HEK293 (cell line): ENCODE measurements around the gene RANBP10.

ENCODE experiments used
- EGR2 ChIP-seq: fragments of 450-650 bp; formaldehyde crosslinking; IDR thresholded peaks from 2 replicates; pipeline ENCODE4 v1.5.1; 2016; ENCODE audit warnings: low read depth, missing biosample characterization, missing genetic modification characterization
- GLIS2 ChIP-seq: fragments of 450-650 bp; formaldehyde crosslinking; IDR thresholded peaks from 2 replicates; pipeline ENCODE4 v1.5.1; 2016; ENCODE audit warnings: missing biosample characterization, missing genetic modification characterization
- KLF7 ChIP-seq: fragments of 450-650 bp; formaldehyde crosslinking; IDR thresholded peaks from 2 replicates; pipeline ENCODE4 v1.5.1; 2016; ENCODE audit warnings: missing biosample characterization, missing genetic modification characterization, borderline replicate concordance
- KLF9 ChIP-seq: fragments of 450-650 bp; formaldehyde crosslinking; IDR thresholded peaks from 2 replicates; pipeline ENCODE4 v1.5.1; 2016; ENCODE audit warnings: missing biosample characterization, missing genetic modification characterization, low read depth
- MYNN ChIP-seq: fragments of 450-650 bp; formaldehyde crosslinking; IDR thresholded peaks from 2 replicates; pipeline ENCODE4 v1.5.1; 2016; ENCODE audit warnings: missing biosample characterization, missing genetic modification characterization, borderline replicate concordance
- PRDM4 ChIP-seq: fragments of 450-650 bp; formaldehyde crosslinking; IDR thresholded peaks from 2 replicates; pipeline ENCODE4 v1.5.1; 2017; ENCODE audit warnings: missing biosample characterization, missing genetic modification characterization
- SALL2 ChIP-seq: fragments of 450-650 bp; formaldehyde crosslinking; IDR thresholded peaks from 2 replicates; pipeline ENCODE4 v1.5.0; 2017; ENCODE audit warnings: missing biosample characterization, mild to moderate bottlenecking, missing genetic modification characterization, borderline replicate concordance
- WT1 ChIP-seq: fragments of 450-650 bp; formaldehyde crosslinking; IDR thresholded peaks from 2 replicates; pipeline ENCODE4 v1.5.1; 2016; ENCODE audit warnings: missing biosample characterization, missing genetic modification characterization
- YY2 ChIP-seq: fragments of 450-650 bp; formaldehyde crosslinking; IDR thresholded peaks from 2 replicates; pipeline ENCODE4 v1.5.1; 2016; ENCODE audit warnings: missing biosample characterization, missing genetic modification characterization
- ZBTB10 ChIP-seq: fragments of 450-650 bp; formaldehyde crosslinking; IDR thresholded peaks from 2 replicates; pipeline ENCODE4 v1.5.1; 2016; ENCODE audit warnings: missing biosample characterization, missing genetic modification characterization
- ZBTB48 ChIP-seq: fragments of 450-650 bp; formaldehyde crosslinking; IDR thresholded peaks from 2 replicates; pipeline ENCODE4 v1.5.1; 2016; ENCODE audit warnings: missing biosample characterization, missing genetic modification characterization
- ZEB2 ChIP-seq: fragments of 450-650 bp; formaldehyde crosslinking; IDR thresholded peaks from 2 replicates; pipeline ENCODE4 v1.5.1; 2016; ENCODE audit warnings: missing biosample characterization, missing genetic modification characterization
- ZFP3 ChIP-seq: fragments of 450-650 bp; formaldehyde crosslinking; IDR thresholded peaks from 2 replicates; pipeline ENCODE4 v1.5.1; 2016; ENCODE audit warnings: low read depth, missing biosample characterization, missing genetic modification characterization
- ZNF112 ChIP-seq: fragments of 450-650 bp; formaldehyde crosslinking; IDR thresholded peaks from 2 replicates; pipeline ENCODE4 v1.5.0; 2017; ENCODE audit warnings: missing biosample characterization, missing genetic modification characterization
- ZNF114 ChIP-seq: fragments of 450-650 bp; formaldehyde crosslinking; IDR thresholded peaks from 2 replicates; pipeline ENCODE4 v1.5.0; 2017; ENCODE audit warnings: missing biosample characterization, missing genetic modification characterization
- ZNF157 ChIP-seq: fragments of 450-650 bp; formaldehyde crosslinking; IDR thresholded peaks from 2 replicates; pipeline ENCODE4 v1.5.1; 2016; ENCODE audit warnings: missing biosample characterization, missing genetic modification characterization
- ZNF16 ChIP-seq: fragments of 450-650 bp; formaldehyde crosslinking; IDR thresholded peaks from 2 replicates; pipeline ENCODE4 v1.5.1; 2016; ENCODE audit warnings: low read depth, missing biosample characterization, missing genetic modification characterization
- ZNF169 ChIP-seq: fragments of 450-650 bp; formaldehyde crosslinking; IDR thresholded peaks from 2 replicates; pipeline ENCODE4 v1.5.1; 2016; ENCODE audit warnings: missing biosample characterization, missing genetic modification characterization
- ZNF175 ChIP-seq: fragments of 450-650 bp; formaldehyde crosslinking; IDR thresholded peaks from 2 replicates; pipeline ENCODE4 v1.5.1; 2016; ENCODE audit warnings: missing biosample characterization, missing genetic modification characterization
- ZNF2 ChIP-seq: fragments of 450-650 bp; formaldehyde crosslinking; IDR thresholded peaks from 2 replicates; pipeline ENCODE4 v1.5.1; 2016; ENCODE audit warnings: missing biosample characterization, missing genetic modification characterization
- ZNF391 ChIP-seq: fragments of 450-650 bp; formaldehyde crosslinking; IDR thresholded peaks from 2 replicates; pipeline ENCODE4 v1.5.1; 2016; ENCODE audit warnings: low read depth, missing biosample characterization, missing genetic modification characterization, borderline replicate concordance
- ZNF416 ChIP-seq: fragments of 450-650 bp; formaldehyde crosslinking; IDR thresholded peaks from 2 replicates; pipeline ENCODE4 v1.5.1; 2016; ENCODE audit warnings: missing biosample characterization, missing genetic modification characterization
- ZNF423 ChIP-seq: fragments of 450-650 bp; formaldehyde crosslinking; IDR thresholded peaks from 2 replicates; pipeline ENCODE4 v1.5.1; 2016; ENCODE audit warnings: missing biosample characterization, missing genetic modification characterization
- ZNF518A ChIP-seq: fragments of 450-650 bp; formaldehyde crosslinking; conservative IDR thresholded peaks from 2 replicates; pipeline ENCODE4 v1.5.1; 2016; ENCODE audit warnings: low read depth, missing biosample characterization, missing genetic modification characterization
- ZNF585B ChIP-seq: fragments of 450-650 bp; formaldehyde crosslinking; IDR thresholded peaks from 2 replicates; pipeline ENCODE4 v1.5.1; 2016; ENCODE audit warnings: missing biosample characterization, missing genetic modification characterization
- ZNF658 ChIP-seq: fragments of 450-650 bp; formaldehyde crosslinking; IDR thresholded peaks from 2 replicates; pipeline ENCODE4; 2016; ENCODE audit warnings: missing biosample characterization, missing genetic modification characterization
- ZSCAN16 ChIP-seq: fragments of 450-650 bp; formaldehyde crosslinking; IDR thresholded peaks from 2 replicates; pipeline ENCODE4 v1.5.1; 2016; ENCODE audit warnings: missing biosample characterization, missing genetic modification characterization
- TF ChIP-seq, protein P1 (sequence below): fragments of 450-650 bp; IDR thresholded peaks from 2 replicates; pipeline ENCODE4 v1.5.1; 2018; ENCODE audit warnings: missing biosample characterization, missing genetic modification characterization

RANBP10 gene

DNA sequence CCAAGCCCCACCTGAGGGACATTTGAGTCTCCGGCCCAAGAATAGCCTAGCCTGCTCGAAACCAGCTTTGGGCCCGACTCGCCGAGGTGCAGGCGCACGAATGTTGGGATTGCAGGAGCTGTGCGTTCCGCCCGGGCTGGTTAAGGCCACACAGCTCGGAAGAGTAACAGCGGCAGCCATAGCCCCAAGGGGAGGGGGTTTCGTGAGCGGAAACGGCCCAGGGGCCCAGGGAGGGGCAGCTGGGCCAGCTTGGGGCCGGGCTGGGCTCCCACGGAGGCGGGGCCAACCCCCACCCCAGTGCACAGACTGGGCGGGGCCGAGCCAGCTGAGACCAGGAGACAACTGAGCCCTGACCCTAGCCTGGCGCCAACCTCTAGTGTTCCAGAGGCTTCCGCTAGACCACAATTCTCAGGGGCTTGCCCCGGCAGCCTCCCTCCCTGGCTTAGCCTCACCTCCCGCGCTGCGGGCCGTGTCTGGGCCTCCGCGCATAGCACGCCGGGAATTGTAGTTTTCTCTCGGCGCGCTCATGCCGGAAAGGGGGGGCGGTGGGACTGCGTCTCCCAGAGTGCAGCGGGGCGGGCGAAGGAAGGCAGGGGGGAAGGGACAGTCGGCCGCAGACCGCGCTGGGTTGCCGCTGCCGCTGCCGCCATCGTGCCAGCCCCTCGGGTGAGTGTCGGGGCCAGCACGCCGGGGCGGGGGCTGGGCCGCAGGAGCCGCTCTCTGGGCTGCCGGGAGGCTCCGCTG lies 40.1 kb upstream of the RANBP10 start, which contains the start of gene NUTF2 (continued):
- TF ChIP-seq ZNF518A (tag by site-specific recombination) (0 out of 2 replicates have a peak, but pooled peaks have one; percentile 12), EGR2 (no peak; the same call in 1 of the 2 replicates), ZNF391 (tag by site-specific recombination) (no peak), GLIS2 (tag by site-specific recombination) (peak; percentile 99), ZSCAN16 (tag by site-specific recombination) (0 out of 2 replicates have a peak, but pooled peaks have one; percentile 10), ZNF423 (peak; percentile 53; the same call in 1 of the 2 replicates), ZNF585B (no peak), SALL2 (tag by site-specific recombination) (no peak), ZNF114 (tag by site-specific recombination) (no peak), ZNF658 (tag by site-specific recombination) (no peak), ZNF16 (tag by site-specific recombination) (no peak), ZNF2 (0 out of 2 replicates have a peak, but pooled peaks have one; percentile 61), YY2 (tag by site-specific recombination) (peak; percentile 84), ZNF169 (tag by site-specific recombination) (no peak), WT1 (tag by site-specific recombination) (peak; percentile 53; the same call in 1 of the 2 replicates), ZEB2 (peak; percentile 85), ZFP3 (tag by site-specific recombination) (no peak), KLF7 (tag by site-specific recombination) (peak; percentile 88; the same call in 1 of the 2 replicates), ZNF416 (tag by site-specific recombination) (no peak), ZNF157 (no peak), MYNN (tag by site-specific recombination) (no peak), PRDM4 (peak; percentile 56), KLF9 (tag by site-specific recombination) (peak; percentile 93), ZBTB48 (tag by site-specific recombination) (peak; percentile 95), ZBTB10 (peak; percentile 79; the same call in 1 of the 2 replicates), ZNF112 (tag by site-specific recombination) (no peak), ZNF175 (tag by site-specific recombination) (no peak)
- TF ChIP-seq, protein P1, sequence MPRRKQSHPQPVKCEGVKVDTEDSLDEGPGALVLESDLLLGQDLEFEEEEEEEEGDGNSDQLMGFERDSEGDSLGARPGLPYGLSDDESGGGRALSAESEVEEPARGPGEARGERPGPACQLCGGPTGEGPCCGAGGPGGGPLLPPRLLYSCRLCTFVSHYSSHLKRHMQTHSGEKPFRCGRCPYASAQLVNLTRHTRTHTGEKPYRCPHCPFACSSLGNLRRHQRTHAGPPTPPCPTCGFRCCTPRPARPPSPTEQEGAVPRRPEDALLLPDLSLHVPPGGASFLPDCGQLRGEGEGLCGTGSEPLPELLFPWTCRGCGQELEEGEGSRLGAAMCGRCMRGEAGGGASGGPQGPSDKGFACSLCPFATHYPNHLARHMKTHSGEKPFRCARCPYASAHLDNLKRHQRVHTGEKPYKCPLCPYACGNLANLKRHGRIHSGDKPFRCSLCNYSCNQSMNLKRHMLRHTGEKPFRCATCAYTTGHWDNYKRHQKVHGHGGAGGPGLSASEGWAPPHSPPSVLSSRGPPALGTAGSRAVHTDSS (tag by site-specific recombination): no peak
